Smooth muscle cell (in vitro differentiated cells): ENCODE measurements around the gene FAM3C. TPM values are rescaled to one million over a fixed set of nuclear protein-coding genes. Genes with fewer than 3 reads are reported as not detected.
A peak's percentile ranks its signal among the peaks of the same experiment; 100 is the strongest.

Source experiments
- DNase-seq: peaks from one replicate; lab custom pipeline; 2025; ENCODE audit not compliant: unreplicated experiment; lab: John Stamatoyannopoulos, UW
- H2AFZ ChIP-seq: fragments of 200-600 bp; sonication (generic); 2 replicates; pipeline ENCODE4 v1.6.0; 2016; ENCODE audit warnings: antibody characterized with exemption, low read depth, mild to moderate bottlenecking
- H3F3A ChIP-seq: fragments of 200-600 bp; sonication (generic); 2 replicates; pipeline ENCODE4 v1.6.0; 2017; ENCODE audit warnings: antibody characterized with exemption, low read depth
- H3K27ac ChIP-seq: fragments of 200-600 bp; sonication (generic); 2 replicates; pipeline ENCODE4 v1.5.1; 2016; ENCODE audit warnings: low read depth, mild to moderate bottlenecking
- H3K27me3 ChIP-seq: fragments of 200-600 bp; sonication (generic); 2 replicates; pipeline ENCODE4 v1.6.1; 2016; ENCODE audit warnings: low read depth, mild to moderate bottlenecking
- H3K36me3 ChIP-seq: fragments of 200-600 bp; sonication (generic); 2 replicates; pipeline ENCODE4 v1.5.1; 2016; ENCODE audit warnings: low read depth
- H3K4me1 ChIP-seq: fragments of 200-600 bp; sonication (generic); 2 replicates; pipeline ENCODE4 v1.5.1; 2016; ENCODE audit warnings: low read depth
- H3K4me2 ChIP-seq: fragments of 200-600 bp; sonication (generic); 2 replicates; pipeline ENCODE4 v1.6.0; 2016; ENCODE audit warnings: mild to moderate bottlenecking
- H3K4me3 ChIP-seq: fragments of 200-600 bp; sonication (generic); 2 replicates; pipeline ENCODE4 v1.5.1; 2016; ENCODE audit warnings: mild to moderate bottlenecking
- H3K79me2 ChIP-seq: fragments of 200-600 bp; sonication (generic); 2 replicates; pipeline ENCODE4 v1.6.0; 2016; ENCODE audit warnings: low read depth, mild to moderate bottlenecking
- H3K9ac ChIP-seq: fragments of 200-600 bp; sonication (generic); 2 replicates; pipeline ENCODE4 v1.6.0; 2016; ENCODE audit warnings: low read depth
- H3K9me3 ChIP-seq: fragments of 200-600 bp; sonication (generic); replicated peaks from 2 replicates; pipeline ENCODE4 v1.5.1; 2016; ENCODE audit warnings: low read depth
- H4K20me1 ChIP-seq: fragments of 200-600 bp; sonication (generic); 2 replicates; pipeline ENCODE4 v1.6.0; 2016; ENCODE audit warnings: low read depth
- CTCF ChIP-seq: fragments of 200-600 bp; sonication (generic); IDR thresholded peaks from 2 replicates; pipeline ENCODE4 v1.5.1; 2017; ENCODE audit warnings: borderline replicate concordance, mild to moderate bottlenecking, antibody characterized with exemption; ENCODE audit not compliant: insufficient read depth, poor library complexity, severe bottlenecking
- WGBS: methylation state at CpG from one replicate; pipeline ENCODE4 v1.1.7; 2016; ENCODE audit warnings: low lambda C conversion rate; 5-methylcytosine and 5-hydroxymethylcytosine counted together
- polyA plus RNA-seq: library from polyadenylated mRNA; unstranded; fragments of >200 nt; fragmentation: Nextera tagmentation; extraction: Ambion mirVana; gene quantifications from 2 replicates; pipeline ENCODE4 v1.2.1, GENCODE V29; 2016
- total RNA-seq: library from RNA; depleted of rRNA; stranded (reverse); fragments of >200 nt; gene quantifications from 2 replicates; pipeline ENCODE4 v1.2.3, GENCODE V29; 2014

Gene FAM3C
- total and polyA plus RNA-seq, 2 experiments from 2014 or later = 83.9 to 101 TPM

- no peaks in the 10 kb centered on the region for H3K4me1 ChIP-seq
- no peak overlapping the region for H3K4me2 ChIP-seq
- no peaks in the 10 kb centered on the region for H3K79me2 ChIP-seq
- TF ChIP-seq CTCF = no peak
- no peaks in the 10 kb centered on the region for H3F3A ChIP-seq
- no peaks in the 10 kb centered on the region for H3K27me3 ChIP-seq
- DNase-seq = no peak
- H3K4me3 ChIP-seq = peak overlapping the region; percentile 10
- H3K27ac ChIP-seq = no peak overlapping the region
- H3K9ac ChIP-seq = no peak overlapping the region
- 69% methylated on average over 9 of the region's 9 CpGs for WGBS
- no peaks in the 10 kb centered on the region for H3K36me3 ChIP-seq
- H4K20me1 ChIP-seq = no peaks in the 10 kb centered on the region
- no peak overlapping the region for H2AFZ ChIP-seq
- no peaks in the 10 kb centered on the region for H3K9me3 ChIP-seq
Measured at GRCh38 chr7:121313793-121314676, 82.1 kb downstream of the FAM3C start.

GRCh38 chr7:121313220-121313792 is 82.8 kb downstream of the FAM3C start:
- Histone ChIP-seq H3K4me3 (no peak overlapping the region), H3K36me3 (no peaks in the 10 kb centered on the region), H3K27me3 (no peaks in the 10 kb centered on the region), H3K27ac (no peak overlapping the region), H3K79me2 (no peaks in the 10 kb centered on the region), H3K4me2 (no peak overlapping the region), H3K4me1 (no peaks in the 10 kb centered on the region), H3F3A (no peaks in the 10 kb centered on the region), H2AFZ (no peak overlapping the region), H4K20me1 (no peaks in the 10 kb centered on the region), H3K9ac (no peak overlapping the region), H3K9me3 (no peaks in the 10 kb centered on the region)
- TF ChIP-seq CTCF = no peak
- no peak for DNase-seq
- 72% methylated on average over 3 of the region's 3 CpGs for WGBS

GRCh38 chr7:121307021-121307574 is 89.0 kb downstream of the FAM3C start:
- H3K36me3 ChIP-seq = no peaks in the 10 kb centered on the region

More at GRCh38 chr7:121307021-121307574, 89.0 kb downstream of the FAM3C start:
- TF ChIP-seq CTCF = no peak
- H4K20me1 ChIP-seq = no peaks in the 10 kb centered on the region
- H3K27ac ChIP-seq = no peak overlapping the region
- H3F3A ChIP-seq = no peaks in the 10 kb centered on the region
- no peak overlapping the region for H3K9ac ChIP-seq
- no peaks in the 10 kb centered on the region for H3K9me3 ChIP-seq
- no peaks in the 10 kb centered on the region for H3K4me1 ChIP-seq
- 63% methylated on average over 4 of the region's 4 CpGs for WGBS
- DNase-seq = no peak
- no peak overlapping the region for H2AFZ ChIP-seq
- H3K79me2 ChIP-seq = no peaks in the 10 kb centered on the region
- H3K4me2 ChIP-seq = no peak overlapping the region
- no peaks in the 10 kb centered on the region for H3K27me3 ChIP-seq
- no peak overlapping the region for H3K4me3 ChIP-seq
